Lower lobe of right lung (tissue), 2 donors: ENCODE data around the gene NPAS2. TPM values are rescaled to one million over a fixed set of nuclear protein-coding genes. Genes with fewer than 3 reads are reported as not detected.
A peak's percentile ranks its signal among the peaks of the same experiment; 100 is the strongest.

Experiments
- ATAC-seq, 2 donors: fragments of 200-7000 bp; cut with Tn5 transposase; one replicate each; pipeline ENCODE4 v1.9.1; 2020 to 2022; ENCODE audit warnings: mild to moderate bottlenecking in 2 of 2, moderate library complexity in 2 of 2
- DNase-seq: peaks from one replicate; pipeline ENCODE4 v3.0.0-alpha.2; 2020
- H3K27ac ChIP-seq: fragments of 200-600 bp; one replicate; pipeline ENCODE4 v1.8.0; 2022
- H3K27me3 ChIP-seq: fragments of 200-600 bp; one replicate; pipeline ENCODE4 v1.8.0; 2022; ENCODE audit warnings: low read depth
- H3K36me3 ChIP-seq: fragments of 200-600 bp; one replicate; pipeline ENCODE4 v1.8.0; 2022; ENCODE audit warnings: mild to moderate bottlenecking
- H3K4me1 ChIP-seq: fragments of 200-600 bp; one replicate; pipeline ENCODE4 v1.8.0; 2022
- H3K4me3 ChIP-seq: fragments of 200-600 bp; one replicate; pipeline ENCODE4 v1.8.0; 2022; ENCODE audit warnings: mild to moderate bottlenecking
- H3K9me3 ChIP-seq: fragments of 200-600 bp; one replicate; pipeline ENCODE4 v1.8.0; 2022
- CTCF ChIP-seq: fragments of 200-600 bp; IDR thresholded peaks from one replicate; pipeline ENCODE4 v1.8.0; 2022; ENCODE audit warnings: antibody characterized with exemption, mild to moderate bottlenecking
- intact Hi-C: fragments of 100-400 bp; cut with DNase I; formaldehyde crosslinking; loops from one replicate; pipeline ENCODE4 v1.11.0; 2022
- total RNA-seq: library from RNA; stranded (reverse); fragmentation: NEBNext Ultra II Directional; extraction: Animal tissue kit (Norgen Biotek cat#: 25700); gene quantifications from one replicate; pipeline ENCODE4 v1.2.1, GENCODE V29; 2021
- donor health status: DM: no; HTN: yes; CAD: no; lungs with severe emphysema.

NPAS2 gene
- total RNA-seq, 1 donor from 2014 or later: 10.1 TPM

GRCh38 chr2:100861340-100861739 lies 41.4 kb downstream of the NPAS2 start:
- no peak overlapping the region for H3K4me3 ChIP-seq
- no peaks in the 10 kb centered on the region for H3K4me1 ChIP-seq
- DNase-seq (no peak), ATAC-seq (no peak)
- TF ChIP-seq CTCF: no peak
- H3K9me3 ChIP-seq: no peaks in the 10 kb centered on the region
- intact Hi-C loops: no loop called here
- H3K27me3 ChIP-seq: no peaks in the 10 kb centered on the region
- no peaks in the 10 kb centered on the region for H3K36me3 ChIP-seq
- no peak overlapping the region for H3K27ac ChIP-seq

- ATAC-seq (no peak), DNase-seq (no peak)
- intact Hi-C loops: no loop called here
- no peak overlapping the region for H3K27ac ChIP-seq
- no peak for TF ChIP-seq CTCF
- no peaks in the 10 kb centered on the region for H3K4me1 ChIP-seq
- no peaks in the 10 kb centered on the region for H3K27me3 ChIP-seq
- H3K36me3 ChIP-seq: no peaks in the 10 kb centered on the region
- H3K9me3 ChIP-seq: no peaks in the 10 kb centered on the region
- no peak overlapping the region for H3K4me3 ChIP-seq
Measured at GRCh38 chr2:100862081-100862480, 42.1 kb downstream of the NPAS2 start.

GRCh38 chr2:100865816-100866460 lies 46.0 kb downstream of the NPAS2 start:
- peak; percentile 38 to 59 for ATAC-seq
- H3K27ac ChIP-seq: no peak overlapping the region
- TF ChIP-seq CTCF: no peak

GRCh38 chr2:100868083-100868482 lies 48.1 kb downstream of the NPAS2 start:
- H3K27ac ChIP-seq: no peak overlapping the region
- no peaks in the 10 kb centered on the region for H3K27me3 ChIP-seq
- no peaks in the 10 kb centered on the region for H3K36me3 ChIP-seq
- no peak for DNase-seq
- peaks cover 15% of the 10 kb centered on the region for H3K9me3 ChIP-seq
- no peak overlapping the region for H3K4me3 ChIP-seq
- intact Hi-C loops: no loop called here
- ATAC-seq: no peak
- no peak for TF ChIP-seq CTCF
- no peaks in the 10 kb centered on the region for H3K4me1 ChIP-seq

More at GRCh38 chr2:100865816-100866460, 46.0 kb downstream of the NPAS2 start:
- no peak for DNase-seq
- Histone ChIP-seq H3K27me3 (no peaks in the 10 kb centered on the region), H3K4me3 (no peak overlapping the region), H3K9me3 (peaks cover 15% of the 10 kb centered on the region), H3K4me1 (no peaks in the 10 kb centered on the region), H3K36me3 (no peaks in the 10 kb centered on the region)
- intact Hi-C loops: no loop called here

GRCh38 chr2:100869120-100869519 lies 49.2 kb downstream of the NPAS2 start:
- TF ChIP-seq CTCF: no peak
- peaks cover 15% of the 10 kb centered on the region for H3K9me3 ChIP-seq
- no peak for DNase-seq
- H3K4me3 ChIP-seq: no peak overlapping the region
- intact Hi-C loops: no loop called here
- no peak for ATAC-seq
- no peaks in the 10 kb centered on the region for H3K4me1 ChIP-seq
- no peak overlapping the region for H3K27ac ChIP-seq
- H3K27me3 ChIP-seq: no peaks in the 10 kb centered on the region
- no peaks in the 10 kb centered on the region for H3K36me3 ChIP-seq
